Common myeloid progenitor, CD34-positive (primary cell): ENCODE data around the gene GMFB.
A peak's percentile ranks its signal among the peaks of the same experiment; 100 is the strongest.

Source experiments
- CTCF ChIA-PET: fragments of 350-600 bp; sonication (Branson Sonifier 250); formaldehyde crosslinking; loops from one replicate; lab custom pipeline; 2021; ENCODE audit warnings: antibody characterized with exemption; lab: Charles Lee
- POLR2A ChIA-PET: fragments of 350-600 bp; sonication (Branson Sonifier 250); formaldehyde crosslinking; loops from one replicate; lab custom pipeline; 2021; ENCODE audit warnings: antibody characterized with exemption; lab: Charles Lee
- DNase-seq, 3 donors: peaks; one replicate each; pipeline versions ENCODE4 v3.0.0 to v3.0.0-alpha.2; 2013
- H3K27ac ChIP-seq, 2 experiments: 1 replicate in 1 of 2; 2 replicates in 1 of 2; pipeline ENCODE4 v1.7.0; 2013; ENCODE audit warnings: inconsistent platforms in 2 of 2, low read length in 2 of 2, mild to moderate bottlenecking in 2 of 2, low read depth in 1 of 2, moderate library complexity in 1 of 2; ENCODE audit not compliant: severe bottlenecking in 2 of 2, insufficient read depth in 1 of 2, poor library complexity in 1 of 2
- H3K27me3 ChIP-seq, 5 experiments: replicated peaks in 2 of 5; 1 replicate in 3 of 5; 2 replicates in 2 of 5; pipeline versions ENCODE4 v1.6.1 to v1.7.0; 2013; ENCODE audit warnings: low read length in 4 of 5, mild to moderate bottlenecking in 2 of 5, moderate library complexity in 2 of 5, inconsistent platforms in 1 of 5; ENCODE audit not compliant: insufficient read depth in 5 of 5, control insufficient read depth in 4 of 5
- H3K36me3 ChIP-seq, 4 experiments: 1 replicate in 2 of 4; 2 replicates in 2 of 4; pipeline versions ENCODE4 v1.6.1 to v1.7.0; 2013; ENCODE audit warnings: low read length in 3 of 4, control low read depth in 1 of 4, mild to moderate bottlenecking in 1 of 4; ENCODE audit not compliant: control insufficient read depth in 4 of 4, insufficient read depth in 4 of 4
- H3K4me1 ChIP-seq, 4 experiments: 1 replicate in 3 of 4; 2 replicates in 1 of 4; pipeline versions ENCODE4 v1.6.1 to v1.7.1; 2013; ENCODE audit warnings: low read length in 3 of 4, mild to moderate bottlenecking in 3 of 4, control low read depth in 1 of 4, inconsistent platforms in 1 of 4, moderate library complexity in 1 of 4; ENCODE audit not compliant: control insufficient read depth in 4 of 4, insufficient read depth in 4 of 4; ENCODE audit errors: control extremely low read depth in 1 of 4
- H3K4me3 ChIP-seq, 7 experiments: 1 replicate in 4 of 7; 2 replicates in 3 of 7; pipeline versions ENCODE4 v1.5.1 to v1.7.0; 2013; ENCODE audit warnings: mild to moderate bottlenecking in 7 of 7, low read length in 6 of 7, moderate library complexity in 6 of 7, inconsistent platforms in 2 of 7, low read depth in 2 of 7, control low read depth in 1 of 7; ENCODE audit not compliant: insufficient read depth in 4 of 7, control insufficient read depth in 1 of 7; ENCODE audit errors: extremely low read depth in 1 of 7
- H3K9me3 ChIP-seq, 5 experiments: 1 replicate in 4 of 5; 2 replicates in 1 of 5; pipeline versions ENCODE4 v1.6.1 to v1.7.1; 2013; ENCODE audit warnings: low read length in 4 of 5, mild to moderate bottlenecking in 2 of 5, inconsistent platforms in 1 of 5, low read depth in 1 of 5, moderate library complexity in 1 of 5; ENCODE audit not compliant: control insufficient read depth in 4 of 5, insufficient read depth in 2 of 5; ENCODE audit errors: control extremely low read depth in 1 of 5
- WGBS: methylation state at CpG from one replicate; pipeline ENCODE4 v1.1.5; 2013; ENCODE audit not compliant: insufficient coverage; 5-methylcytosine and 5-hydroxymethylcytosine counted together

GMFB gene

DNA sequence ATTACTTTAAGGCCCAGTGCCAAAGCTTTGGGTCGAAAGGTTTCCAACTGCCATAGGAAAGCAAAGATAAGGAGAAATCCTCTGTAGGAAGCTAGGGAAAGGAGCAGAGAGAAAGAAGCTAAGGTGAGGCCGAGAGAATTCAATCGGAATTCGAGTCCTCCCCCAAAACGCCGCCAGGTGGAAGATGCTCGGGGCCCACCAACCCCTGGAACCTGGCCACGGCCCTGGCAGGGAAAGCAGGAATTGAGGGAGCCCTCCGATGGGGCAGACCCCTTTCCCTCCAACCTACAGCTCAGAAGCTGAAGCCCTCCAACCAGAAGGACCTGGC is 498 bp downstream of the GMFB start:
- peaks cover 16 to 51% (median 36%) of the 10 kb centered on the region in 4 experiments for H3K4me1 ChIP-seq
- no peaks in the 10 kb centered on the region for H3K9me3 ChIP-seq
- peak in 1 of 3 donors; percentile 52 for DNase-seq
- peak overlapping the region; percentile 74 to 89 for H3K27ac ChIP-seq
- H3K4me3 ChIP-seq, result peak overlapping the region; percentile 56 to 96 (median 88)
- peaks cover 0 to 1% (median under 1%) of the 10 kb centered on the region in 4 experiments for H3K36me3 ChIP-seq
- POLR2A ChIA-PET, result interaction anchor here (0.6 to 2.3 kb wide), 2 partner anchors 14 to 46 kb away, joined by 5 read pairs; no protein-coding TSS in a partner anchor
- 0% methylated on average over 9 of the region's 9 CpGs for WGBS
- CTCF ChIA-PET, result interaction anchor here (0.6 to 2.4 kb wide), 10 partner anchors 9 to 1790 kb away, joined by 3 to 7 read pairs (median 4); partner anchors contain the start of gene CGRRF1
- no peaks in the 10 kb centered on the region for H3K27me3 ChIP-seq

GRCh38 chr14:54487771-54488170 is 1.0 kb downstream of the GMFB start:
- Histone ChIP-seq H3K36me3 (peaks cover 0 to 6% (median 5%) of the 10 kb centered on the region in 4 experiments), H3K4me1 (peaks cover 16 to 53% (median 37%) of the 10 kb centered on the region in 4 experiments), H3K4me3 (peak overlapping the region in 6 of 7 experiments; percentile 76 to 96 (median 88)), H3K27me3 (no peaks in the 10 kb centered on the region), H3K27ac (peak overlapping the region; percentile 74 to 89), H3K9me3 (no peaks in the 10 kb centered on the region)
- 90% methylated on average over 3 of the region's 4 CpGs for WGBS
- POLR2A ChIA-PET, result interaction anchor here (2.3 kb wide), 1 partner anchor 14 kb away, joined by 5 read pairs; no protein-coding TSS in a partner anchor
- CTCF ChIA-PET, result interaction anchor here (0.9 to 2.4 kb wide), 9 partner anchors 8 to 286 kb away, joined by 3 to 7 read pairs (median 4); partner anchors contain the start of gene CGRRF1
- no peak for DNase-seq

GRCh38 chr14:54486685-54487084 is 2.1 kb downstream of the GMFB start:
- peak in 2 of 3 donors; percentile 72 to 79 for DNase-seq
- H3K4me1 ChIP-seq, result peaks cover 16 to 53% (median 37%) of the 10 kb centered on the region in 4 experiments
- CTCF ChIA-PET, result interaction anchor here (2.4 kb wide), 1 partner anchor 18 kb away, joined by 7 read pairs; no protein-coding TSS in a partner anchor

GRCh38 chr14:54483846-54484245 is 4.9 kb downstream of the GMFB start:
- CTCF ChIA-PET, result interaction anchor here (0.8 to 0.9 kb wide), 2 partner anchors 20 to 128 kb away, joined by 3 read pairs; no protein-coding TSS in a partner anchor
- H3K36me3 ChIP-seq, result peaks cover 1 to 33% (median 16%) of the 10 kb centered on the region in 4 experiments
- POLR2A ChIA-PET, result no interaction called here
- no peak overlapping the region for H3K4me3 ChIP-seq
- H3K27me3 ChIP-seq, result no peaks in the 10 kb centered on the region
- peak overlapping the region in 1 of 2 experiments; percentile 29 for H3K27ac ChIP-seq
- H3K4me1 ChIP-seq, result peaks cover 7 to 32% (median 20%) of the 10 kb centered on the region in 4 experiments
- DNase-seq, result peak in 2 of 3 donors; percentile 13 to 33
- no peaks in the 10 kb centered on the region for H3K9me3 ChIP-seq

More at GRCh38 chr14:54486685-54487084, 2.1 kb downstream of the GMFB start:
- H3K36me3 ChIP-seq, result peaks cover 0 to 16% (median 10%) of the 10 kb centered on the region in 4 experiments
- WGBS, result no CpG with 5 or more reads among the region's 1 CpG
- POLR2A ChIA-PET, result no interaction called here
- H3K27ac ChIP-seq, result no peak overlapping the region
- H3K4me3 ChIP-seq, result peak overlapping the region in 1 of 7 experiments; percentile 6
- no peaks in the 10 kb centered on the region for H3K27me3 ChIP-seq
- no peaks in the 10 kb centered on the region for H3K9me3 ChIP-seq

DNA sequence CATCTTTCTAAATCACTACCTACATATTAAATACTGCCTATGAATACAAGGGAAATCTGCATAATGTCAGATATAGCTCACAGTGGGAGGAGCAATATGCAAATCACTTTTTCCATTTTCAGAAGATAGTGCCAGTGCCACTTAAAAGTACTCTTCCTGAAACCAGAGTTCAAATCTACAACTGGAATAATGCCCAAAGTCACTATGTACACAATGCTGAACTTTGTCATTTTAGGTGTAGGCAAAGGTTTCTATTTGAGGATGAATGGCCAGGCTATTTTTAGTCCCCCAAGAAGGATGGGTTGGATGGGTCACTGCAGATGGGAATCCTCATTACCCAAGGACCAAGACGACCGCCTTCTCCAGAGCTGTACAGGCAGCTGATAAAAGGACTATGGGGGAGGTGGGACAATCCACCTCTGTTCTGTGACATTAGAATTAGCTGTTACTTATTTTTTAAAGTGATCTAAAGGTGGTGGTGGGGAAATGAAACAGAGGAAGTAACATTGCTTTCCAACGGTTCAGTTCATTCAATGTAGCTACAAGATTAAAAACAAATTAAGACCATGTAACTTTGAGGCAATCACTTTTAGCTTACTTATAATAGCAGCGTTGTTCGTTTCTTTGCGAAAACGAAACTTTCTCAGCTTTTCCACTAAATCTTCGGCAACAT is 5.6 kb downstream of the GMFB start:
- H3K4me3 ChIP-seq, result no peak overlapping the region
- ChIA-PET CTCF (interaction anchor here (0.8 to 1.0 kb wide), 3 partner anchors 10 to 127 kb away, joined by 3 to 7 read pairs (median 3); no protein-coding TSS in a partner anchor), POLR2A (no interaction called here)
- no peaks in the 10 kb centered on the region for H3K27me3 ChIP-seq
- DNase-seq, result no peak
- no peaks in the 10 kb centered on the region for H3K9me3 ChIP-seq
- H3K36me3 ChIP-seq, result peaks cover 8 to 39% (median 21%) of the 10 kb centered on the region in 4 experiments
- 100% methylated on average over 1 of the region's 8 CpGs for WGBS
- H3K4me1 ChIP-seq, result peaks cover 7 to 32% (median 18%) of the 10 kb centered on the region in 4 experiments
- no peak overlapping the region for H3K27ac ChIP-seq

DNA sequence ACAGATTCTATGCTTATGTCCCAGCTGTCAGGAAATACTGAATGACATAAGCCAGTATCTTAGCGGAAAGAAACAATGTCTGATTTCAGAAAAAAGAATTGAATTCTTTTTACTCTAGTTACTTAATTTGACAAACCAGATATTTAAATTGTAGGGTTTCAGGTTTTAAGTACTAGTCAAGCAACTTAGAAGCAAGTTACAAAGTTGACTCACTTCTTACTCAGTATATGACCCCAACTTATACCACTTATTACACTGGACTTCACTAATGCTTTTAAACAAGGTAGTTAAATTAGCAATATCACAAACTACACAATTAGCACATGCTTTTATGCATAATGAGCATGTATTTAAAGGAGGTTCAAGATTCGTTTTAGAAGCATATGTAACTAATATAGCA is 7.1 kb downstream of the GMFB start:
- Histone ChIP-seq H3K4me3 (no peak overlapping the region), H3K9me3 (no peaks in the 10 kb centered on the region), H3K36me3 (peaks cover 10 to 42% (median 22%) of the 10 kb centered on the region in 4 experiments), H3K27ac (no peak overlapping the region), H3K27me3 (no peaks in the 10 kb centered on the region), H3K4me1 (peaks cover 0 to 22% (median 10%) of the 10 kb centered on the region in 4 experiments)
- no CpG with 5 or more reads among the region's 2 CpGs for WGBS
- ChIA-PET POLR2A (no interaction called here), CTCF (interaction anchor here (1.3 kb wide), 1 partner anchor 9 kb away, joined by 3 read pairs; no protein-coding TSS in a partner anchor)
- DNase-seq, result no peak
